HepG2 (cell line): Measurements from ENCODE around the gene CHKA. TPM values are rescaled to one million over a fixed set of nuclear protein-coding genes. Genes with fewer than 3 reads are reported as not detected.

Experiments
- ATAC-seq: fragments of 200-7000 bp; cut with Tn5 transposase; 3 replicates; pipeline ENCODE4 v1.9.1; 2020; ENCODE audit warnings: mild to moderate bottlenecking, moderate library complexity
- BruUV-seq: library from RNA; stranded (reverse); fragments of 400-500 nt; replicated peaks from 2 replicates; lab custom pipeline; 2021; lab: Mats Ljungman, UMichigan
- CTCF ChIA-PET: fragments of 300-600 bp; formaldehyde crosslinking; extraction: SDS; loops from one replicate; lab custom pipeline; 2021; ENCODE audit warnings: low total read pairs, inconsistent platforms, low intra/inter-chr PET ratio; lab: Yijun Ruan, JAX
- POLR2A ChIA-PET: fragments of 350-600 bp; sonication (Branson Sonifier 250); formaldehyde crosslinking; loops from one replicate; lab custom pipeline; 2020; ENCODE audit warnings: antibody characterized with exemption, inconsistent platforms; lab: Yijun Ruan, JAX
- DNase-seq: peaks from one replicate; pipeline ENCODE4 v3.0.0-alpha.2; 2015; ENCODE audit warnings: low spot score
- FAIRE-seq: peaks from 3 replicates; lab custom pipeline; 2011; peaks lifted over from hg19 to GRCh38; lab: Jason Lieb, UNC
- H2AFZ ChIP-seq: one replicate; pipeline ENCODE4 v1.6.1; 2011; ENCODE audit warnings: low read length, inconsistent platforms
- H3K27ac ChIP-seq: fragments of 300-600 bp; 3 replicates; pipeline ENCODE4 v1.8.0; 2011; ENCODE audit warnings: mixed run types, mild to moderate bottlenecking, mixed read lengths, low read length, inconsistent platforms; ENCODE audit not compliant: insufficient read depth; ENCODE audit errors: extremely low read length
- H3K27me3 ChIP-seq, 2 experiments: fragments of 200-600 bp in 1 of 2; 2 replicates in 1 of 2; 3 replicates in 1 of 2; pipeline versions ENCODE4 v1.6.0 to v1.8.0; 2011; ENCODE audit warnings: low read length in 2 of 2, mild to moderate bottlenecking in 2 of 2, moderate library complexity in 2 of 2, inconsistent platforms in 1 of 2; ENCODE audit not compliant: insufficient read depth in 2 of 2, control insufficient read depth in 1 of 2
- H3K36me3 ChIP-seq, 2 experiments: fragments of 200-600 bp in 1 of 2; replicated peaks in 1 of 2; 2 replicates in 1 of 2; 3 replicates in 1 of 2; pipeline versions ENCODE4 v1.5.1 to v1.8.0; 2011; ENCODE audit warnings: low read length in 2 of 2, inconsistent platforms in 1 of 2; ENCODE audit not compliant: insufficient read depth in 2 of 2, control insufficient read depth in 1 of 2
- H3K4me1 ChIP-seq: 2 replicates; pipeline ENCODE4 v1.5.1; 2012; ENCODE audit warnings: low read length, inconsistent platforms; ENCODE audit not compliant: insufficient read depth
- H3K4me2 ChIP-seq: 2 replicates; pipeline ENCODE4 v1.6.0; 2011; ENCODE audit warnings: low read depth, low read length, inconsistent platforms
- H3K4me3 ChIP-seq, 3 experiments: fragments of 200-600 bp in 1 of 3; sonication (generic), shearing (Covaris generic) in 1 of 3; replicated peaks in 1 of 3; 2 replicates each; pipeline ENCODE4 v1.5.1; 2011 to 2016; ENCODE audit warnings: low read length in 3 of 3, inconsistent platforms in 2 of 3, low read depth in 2 of 3, mild to moderate bottlenecking in 2 of 3, control low read depth in 1 of 3, mixed read lengths in 1 of 3; ENCODE audit not compliant: insufficient read depth in 1 of 3
- H3K79me2 ChIP-seq: one replicate; pipeline ENCODE4 v1.6.1; 2011; ENCODE audit warnings: low read length, inconsistent platforms; ENCODE audit not compliant: insufficient read depth
- H3K9ac ChIP-seq: 2 replicates; pipeline ENCODE4 v1.6.0; 2011; ENCODE audit warnings: mild to moderate bottlenecking, low read depth, low read length, inconsistent platforms; ENCODE audit not compliant: insufficient read depth
- H3K9me3 ChIP-seq: 2 replicates; pipeline ENCODE4 v1.5.1; 2012; ENCODE audit warnings: mild to moderate bottlenecking, low read length
- H4K20me1 ChIP-seq: 2 replicates; pipeline ENCODE4 v1.6.0; 2011; ENCODE audit warnings: inconsistent platforms, mild to moderate bottlenecking, low read length, moderate library complexity; ENCODE audit not compliant: insufficient read depth
- ATF2 ChIP-seq: sonication (generic); formaldehyde crosslinking; IDR thresholded peaks from 2 replicates; pipeline ENCODE4 v1.4.0; 2020; ENCODE audit warnings: missing genetic modification reagents
- CEBPG ChIP-seq: IDR thresholded peaks from 2 replicates; pipeline ENCODE4 v1.6.1; 2016
- CENPBD1 ChIP-seq: sonication (generic); formaldehyde crosslinking; IDR thresholded peaks from 2 replicates; pipeline ENCODE4 v1.8.0; 2022; ENCODE audit warnings: missing genetic modification reagents, low read depth, mild to moderate bottlenecking, borderline replicate concordance
- FOXM1 ChIP-seq: sonication (generic); formaldehyde crosslinking; IDR thresholded peaks from 2 replicates; pipeline ENCODE4 v1.5.0; 2020; ENCODE audit warnings: missing genetic modification reagents
- HBP1 ChIP-seq: IDR thresholded peaks from 2 replicates; pipeline ENCODE4 v1.6.1; 2016; ENCODE audit warnings: low read depth, control low read depth
- HNRNPL ChIP-seq: fragments of 200-400 bp; formaldehyde crosslinking; IDR thresholded peaks from 2 replicates; pipeline ENCODE4 v1.6.1; 2017; ENCODE audit warnings: mild to moderate bottlenecking, low read depth, low read length
- MXD4 ChIP-seq: IDR thresholded peaks from 2 replicates; pipeline ENCODE4 v1.6.1; 2016; ENCODE audit warnings: mild to moderate bottlenecking, missing biosample characterization, missing genetic modification reagents
- NFKBIZ ChIP-seq: IDR thresholded peaks from 2 replicates; pipeline ENCODE4 v1.6.1; 2018; ENCODE audit warnings: missing genetic modification reagents, missing compliant biosample characterization
- NFYC ChIP-seq: IDR thresholded peaks from 2 replicates; pipeline ENCODE4 v1.6.1; 2016; ENCODE audit warnings: missing genetic modification reagents, missing compliant biosample characterization
- NR0B2 ChIP-seq: sonication (generic); formaldehyde crosslinking; IDR thresholded peaks from 2 replicates; pipeline ENCODE4 v1.4.0; 2020; ENCODE audit warnings: mild to moderate bottlenecking, missing genetic modification reagents
- SALL1 ChIP-seq: sonication (generic); formaldehyde crosslinking; IDR thresholded peaks from 2 replicates; pipeline ENCODE4 v1.8.0; 2022; ENCODE audit warnings: mild to moderate bottlenecking, missing genetic modification reagents
- SIN3B ChIP-seq: fragments of 150-350 bp; IDR thresholded peaks from 2 replicates; pipeline ENCODE4 v1.6.1; 2014; ENCODE audit warnings: low read length
- SMYD3 ChIP-seq: sonication (generic); formaldehyde crosslinking; IDR thresholded peaks from 2 replicates; pipeline ENCODE4 v1.8.1; 2023; ENCODE audit warnings: mild to moderate bottlenecking, missing genetic modification reagents
- SOX5 ChIP-seq: IDR thresholded peaks from 2 replicates; pipeline ENCODE4 v1.6.1; 2016; ENCODE audit warnings: borderline replicate concordance
- TEAD2 ChIP-seq: sonication (generic); formaldehyde crosslinking; IDR thresholded peaks from 2 replicates; pipeline ENCODE4 v1.9.0; 2021; ENCODE audit warnings: missing genetic modification reagents
- THAP11 ChIP-seq: IDR thresholded peaks from 2 replicates; pipeline ENCODE4 v1.6.1; 2016; ENCODE audit warnings: missing biosample characterization, missing genetic modification reagents
- ZNF343 ChIP-seq: sonication (generic); formaldehyde crosslinking; IDR thresholded peaks from 2 replicates; pipeline ENCODE4 v1.4.0; 2020; ENCODE audit warnings: mild to moderate bottlenecking, missing genetic modification reagents
- whole genome bisulfite sequencing: methylation state at CpG from one replicate; pipeline ENCODE4 v1.1.6; 2017; ENCODE audit warnings: low lambda C conversion rate; 5-methylcytosine and 5-hydroxymethylcytosine counted together
- in situ Hi-C: cut with HindIII; loops from 2 replicates; pipeline ENCODE4 v1.10.0; 2017; ENCODE audit warnings: low pct_unique_long_range_greater_than_20kb; ENCODE audit not compliant: extremely low pct_ligation_motif_present
- intact Hi-C: fragments of 100-400 bp; cut with micrococcal nuclease; formaldehyde crosslinking; loops from one replicate; pipeline ENCODE4 v1.10.0; 2022; ENCODE audit not compliant: unreplicated experiment
- polyA plus RNA-seq, 8 experiments: library from polyadenylated mRNA; depleted of rRNA in 3 of 8; stranded (reverse) in 7 of 8; unstranded in 1 of 8; fragments of >200 nt; fragmentation: Illumina TruSeq in 4 of 8; extraction: Trizol in 4 of 8; gene quantifications; 2 replicates each; pipeline versions ENCODE4 v1.2.1 to v1.2.3, GENCODE V29; 2011 to 2016; ENCODE audit warnings: low read depth in 4 of 8, missing spikeins in 1 of 8, mixed read lengths in 1 of 8; ENCODE audit not compliant: insufficient read depth in 1 of 8
- total RNA-seq, 5 experiments: library from RNA; depleted of rRNA; stranded (reverse); fragments of >200 nt; fragmentation: Illumina TruSeq; extraction: Trizol; gene quantifications; 2 replicates each; pipeline ENCODE4 v1.2.3, GENCODE V29; 2016; ENCODE audit warnings: low read depth in 1 of 5
- TF ChIP-seq, protein P1 (sequence below): IDR thresholded peaks from 2 replicates; pipeline ENCODE4 v1.6.1; 2018; ENCODE audit warnings: missing genetic modification reagents

Gene CHKA
- total and polyA plus RNA-seq, 2 of the 13 experiments (the other 11 are each of a cell fraction or from before 2014, with no cell fraction given), result 71.6 to 92.7 TPM

- no peak overlapping the region for H2AFZ ChIP-seq
- POLR2A ChIA-PET, result interaction anchor here (0.5 to 3.5 kb wide), 20 partner anchors 9 to 178 kb away, joined by 3 to 17 read pairs (median 5); partner anchors contain the start of gene ALDH3B1
- no peaks in the 10 kb centered on the region for H4K20me1 ChIP-seq
- no TSS peak for BruUV-seq
- peaks cover 5 to 14% of the 10 kb centered on the region in 2 experiments; a peak in 3 of 5 replicates for H3K36me3 ChIP-seq
- peaks cover 17% of the 10 kb centered on the region for H3K79me2 ChIP-seq
- ATAC-seq, result peak; percentile 75
- no peaks in the 10 kb centered on the region for H3K9me3 ChIP-seq
- H3K4me1 ChIP-seq, result peaks cover 30% of the 10 kb centered on the region
- peak overlapping the region; percentile 99 for H3K4me2 ChIP-seq
- H3K9ac ChIP-seq, result peak overlapping the region; percentile 92
- peak; percentile 93 for DNase-seq
- no CpG with 5 or more reads among the region's 13 CpGs for WGBS
- intact Hi-C loops, result loop anchor here (1.0 kb wide), 1 partner anchor 8 kb away; the partner anchor contains the start of gene NDUFS8
- CTCF ChIA-PET, result no interaction called here
- in situ Hi-C loops, result no loop called here
- FAIRE-seq, result peak; percentile 88
- H3K4me3 ChIP-seq, result peak overlapping the region; percentile 76 to 84 (median 78)
- H3K27ac ChIP-seq, result peak overlapping the region; percentile 95
- no peaks in the 10 kb centered on the region for H3K27me3 ChIP-seq
- TF ChIP-seq SMYD3 (CRISPR knock-in tag) (no peak), ZNF343 (CRISPR knock-in tag) (peak; percentile 72; the same call in 1 of the 2 replicates), ATF2 (peak; percentile 97), NFKBIZ (no peak), TEAD2 (CRISPR knock-in tag) (no peak), MXD4 (CRISPR knock-in tag) (peak; percentile 81; the same call in 1 of the 2 replicates), NFYC (peak; percentile 38; the same call in 1 of the 2 replicates), FOXM1 (CRISPR knock-in tag) (no peak), HBP1 (CRISPR knock-in tag) (peak; percentile 83; the same call in 1 of the 2 replicates), SOX5 (CRISPR knock-in tag) (peak; percentile 73; the same call in 1 of the 2 replicates), SALL1 (CRISPR knock-in tag) (peak; percentile 95), CEBPG (CRISPR knock-in tag) (peak; percentile 35; the same call in 1 of the 2 replicates), THAP11 (CRISPR knock-in tag) (peak; percentile 63), CENPBD1 (no peak), NR0B2 (CRISPR knock-in tag) (peak; percentile 46; the same call in 1 of the 2 replicates), HNRNPL (0 out of 2 replicates have a peak, but pooled peaks have one; percentile 81), SIN3B (no peak; the same call in 1 of the 2 replicates)
- TF ChIP-seq, protein P1, sequence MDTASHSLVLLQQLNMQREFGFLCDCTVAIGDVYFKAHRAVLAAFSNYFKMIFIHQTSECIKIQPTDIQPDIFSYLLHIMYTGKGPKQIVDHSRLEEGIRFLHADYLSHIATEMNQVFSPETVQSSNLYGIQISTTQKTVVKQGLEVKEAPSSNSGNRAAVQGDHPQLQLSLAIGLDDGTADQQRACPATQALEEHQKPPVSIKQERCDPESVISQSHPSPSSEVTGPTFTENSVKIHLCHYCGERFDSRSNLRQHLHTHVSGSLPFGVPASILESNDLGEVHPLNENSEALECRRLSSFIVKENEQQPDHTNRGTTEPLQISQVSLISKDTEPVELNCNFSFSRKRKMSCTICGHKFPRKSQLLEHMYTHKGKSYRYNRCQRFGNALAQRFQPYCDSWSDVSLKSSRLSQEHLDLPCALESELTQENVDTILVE (CRISPR knock-in tag), result peak; percentile 73; the same call in 1 of the 2 replicates
Observed at GRCh38 chr11:68038226-68038717, 82.9 kb downstream of the CHKA start.
